PC-9 (cell line): ENCODE measurements around the gene MAP3K4. TPM values are rescaled to one million over a fixed set of nuclear protein-coding genes. Genes with fewer than 3 reads are reported as not detected.

Experiments used
- BruUV-seq: library from RNA; stranded (reverse); fragments of 400-500 nt; replicated peaks from 2 replicates; lab custom pipeline; 2021; lab: Mats Ljungman, UMichigan
- CTCF ChIA-PET: fragments of 300-600 bp; sonication (Branson Sonifier 250); formaldehyde crosslinking; loops from one replicate; lab custom pipeline; 2022; ENCODE audit warnings: antibody characterized with exemption; lab: Charles Lee
- POLR2A ChIA-PET: fragments of 300-600 bp; sonication (Branson Sonifier 250); formaldehyde crosslinking; loops from one replicate; lab custom pipeline; 2022; ENCODE audit warnings: antibody characterized with exemption; ENCODE audit not compliant: unreplicated experiment; lab: Charles Lee
- DNase-seq, 2 experiments: peaks; one replicate each; pipeline versions ENCODE4 v3.0.0 to v3.0.0-alpha.2; 2015 to 2022; ENCODE audit warnings: mixed read lengths in 1 of 2
- H2AFZ ChIP-seq: fragments of 200-600 bp; sonication (generic); 2 replicates; pipeline ENCODE4 v1.8.1; 2017; ENCODE audit warnings: antibody characterized with exemption
- H3F3A ChIP-seq: fragments of 200-600 bp; sonication (generic); 2 replicates; pipeline ENCODE4 v1.8.1; 2017; ENCODE audit warnings: antibody characterized with exemption, mild to moderate bottlenecking, low read depth; ENCODE audit not compliant: insufficient read depth
- H3K27ac ChIP-seq: fragments of 200-600 bp; sonication (generic); 2 replicates; pipeline ENCODE4 v1.6.1; 2016; ENCODE audit warnings: mixed run types
- H3K27me3 ChIP-seq: fragments of 200-600 bp; sonication (generic); 2 replicates; pipeline ENCODE4 v1.6.1; 2016; ENCODE audit warnings: low read depth, mixed run types; ENCODE audit not compliant: insufficient read depth
- H3K36me3 ChIP-seq: fragments of 200-600 bp; sonication (generic); 2 replicates; pipeline ENCODE4 v1.6.1; 2016; ENCODE audit warnings: low read depth, mixed run types
- H3K4me1 ChIP-seq: fragments of 200-600 bp; sonication (generic); replicated peaks from 2 replicates; pipeline ENCODE4 v1.6.1; 2016; ENCODE audit warnings: mixed run types; ENCODE audit not compliant: insufficient read depth
- H3K4me2 ChIP-seq: fragments of 200-600 bp; sonication (generic); 2 replicates; pipeline ENCODE4 v1.6.1; 2017; ENCODE audit warnings: mixed run types
- H3K4me3 ChIP-seq: fragments of 200-600 bp; sonication (generic); 2 replicates; pipeline ENCODE4 v1.6.1; 2016; ENCODE audit warnings: mixed run types
- H3K79me2 ChIP-seq: fragments of 200-600 bp; sonication (generic); 2 replicates; pipeline ENCODE4 v1.6.1; 2017; ENCODE audit warnings: low read depth, mixed run types
- H3K9me2 ChIP-seq: fragments of 200-600 bp; sonication (generic); 2 replicates; pipeline ENCODE4 v1.8.1; 2017; ENCODE audit warnings: mild to moderate bottlenecking; ENCODE audit not compliant: insufficient read depth
- H3K9me3 ChIP-seq: fragments of 200-600 bp; sonication (generic); 2 replicates; pipeline ENCODE4 v1.8.1; 2016; ENCODE audit warnings: low read depth; ENCODE audit not compliant: insufficient read depth
- H4K20me1 ChIP-seq: fragments of 200-600 bp; sonication (generic); 2 replicates; pipeline ENCODE4 v1.8.1; 2017; ENCODE audit not compliant: insufficient read depth
- EZH2 ChIP-seq: fragments of 200-600 bp; sonication (generic); IDR thresholded peaks from 2 replicates; pipeline ENCODE4 v1.8.0; 2017; ENCODE audit warnings: antibody characterized with exemption, low read depth
- intact Hi-C: fragments of 100-400 bp; cut with micrococcal nuclease; formaldehyde crosslinking; loops from one replicate; pipeline ENCODE4 v1.10.0; 2022; ENCODE audit not compliant: unreplicated experiment
- total RNA-seq: library from RNA; stranded (reverse); gene quantifications from 2 replicates; pipeline ENCODE4 v1.2.3, GENCODE V29; 2021
- TF ChIP-seq, protein P1 (sequence below): fragments of 200-600 bp; sonication (generic); conservative IDR thresholded peaks from 2 replicates; pipeline ENCODE4 v1.6.1; 2017; ENCODE audit warnings: mixed run types, antibody characterized with exemption, mild to moderate bottlenecking, moderate library complexity

The MAP3K4 gene
- total RNA-seq, 1 experiment from 2014 or later: 13.0 TPM

DNA sequence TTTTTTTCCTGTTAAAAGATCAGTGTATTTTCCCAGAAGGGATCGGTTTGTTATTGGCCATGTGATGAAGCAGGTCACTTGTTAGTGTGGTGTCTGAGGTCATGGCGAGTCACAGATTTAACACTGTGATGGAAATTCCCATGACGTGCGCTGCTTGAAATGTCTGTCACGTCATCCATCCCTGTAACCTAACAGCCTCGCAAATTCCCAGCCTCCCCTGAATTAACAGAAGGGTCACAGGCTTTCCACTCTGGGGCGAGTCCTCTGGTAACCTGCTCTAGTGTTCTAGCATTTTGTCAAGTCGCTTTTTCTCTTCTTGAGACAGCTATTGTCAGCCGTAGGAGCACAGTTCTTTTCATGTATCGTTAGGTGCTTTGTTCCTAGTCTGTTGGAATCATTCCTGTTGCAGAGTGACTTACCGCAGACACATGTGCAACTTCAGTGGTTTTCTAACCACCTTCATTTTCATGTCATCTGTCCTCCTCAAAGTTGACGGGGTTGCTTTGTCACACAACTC lies 137.2 kb downstream of the MAP3K4 start:
- intact Hi-C loops: no loop called here
- BruUV-seq: no TSS peak
- H4K20me1 ChIP-seq: peaks cover 2% of the 10 kb centered on the region; the same call in 1 of the 2 replicates
- no peaks in the 10 kb centered on the region for H3F3A ChIP-seq
- H2AFZ ChIP-seq: no peak overlapping the region
- H3K36me3 ChIP-seq: no peaks in the 10 kb centered on the region
- POLR2A ChIA-PET: no interaction called here
- CTCF ChIA-PET: no interaction called here
- DNase-seq: no peak
- no peaks in the 10 kb centered on the region for H3K9me3 ChIP-seq
- no peak overlapping the region for H3K27ac ChIP-seq
- H3K4me2 ChIP-seq: no peak overlapping the region
- no peaks in the 10 kb centered on the region for H3K27me3 ChIP-seq
- H3K4me1 ChIP-seq: no peaks in the 10 kb centered on the region
- TF ChIP-seq EZH2: no peak
- TF ChIP-seq, protein P1, sequence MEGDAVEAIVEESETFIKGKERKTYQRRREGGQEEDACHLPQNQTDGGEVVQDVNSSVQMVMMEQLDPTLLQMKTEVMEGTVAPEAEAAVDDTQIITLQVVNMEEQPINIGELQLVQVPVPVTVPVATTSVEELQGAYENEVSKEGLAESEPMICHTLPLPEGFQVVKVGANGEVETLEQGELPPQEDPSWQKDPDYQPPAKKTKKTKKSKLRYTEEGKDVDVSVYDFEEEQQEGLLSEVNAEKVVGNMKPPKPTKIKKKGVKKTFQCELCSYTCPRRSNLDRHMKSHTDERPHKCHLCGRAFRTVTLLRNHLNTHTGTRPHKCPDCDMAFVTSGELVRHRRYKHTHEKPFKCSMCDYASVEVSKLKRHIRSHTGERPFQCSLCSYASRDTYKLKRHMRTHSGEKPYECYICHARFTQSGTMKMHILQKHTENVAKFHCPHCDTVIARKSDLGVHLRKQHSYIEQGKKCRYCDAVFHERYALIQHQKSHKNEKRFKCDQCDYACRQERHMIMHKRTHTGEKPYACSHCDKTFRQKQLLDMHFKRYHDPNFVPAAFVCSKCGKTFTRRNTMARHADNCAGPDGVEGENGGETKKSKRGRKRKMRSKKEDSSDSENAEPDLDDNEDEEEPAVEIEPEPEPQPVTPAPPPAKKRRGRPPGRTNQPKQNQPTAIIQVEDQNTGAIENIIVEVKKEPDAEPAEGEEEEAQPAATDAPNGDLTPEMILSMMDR: no peak
- no peak overlapping the region for H3K4me3 ChIP-seq
- no peaks in the 10 kb centered on the region for H3K9me2 ChIP-seq
- no peaks in the 10 kb centered on the region for H3K79me2 ChIP-seq

DNA sequence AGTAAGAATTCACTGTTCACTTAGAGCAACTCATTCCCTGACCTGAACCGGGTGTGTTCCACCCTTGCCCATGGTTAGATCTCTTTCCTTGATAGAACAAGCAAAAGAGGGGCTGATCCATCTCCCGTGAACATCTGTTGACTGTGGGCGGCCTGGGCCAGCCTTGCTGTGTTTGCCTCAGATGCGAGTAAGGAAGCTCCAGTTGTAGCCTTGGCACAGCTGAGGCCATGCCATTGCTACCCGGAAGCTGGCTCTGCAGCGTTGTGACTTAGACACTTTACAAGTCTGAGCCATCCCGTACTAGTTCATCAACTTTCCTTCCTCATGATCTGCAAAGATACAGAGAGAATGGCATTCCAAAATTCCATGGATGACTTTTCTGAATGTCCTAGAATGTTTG lies 139.0 kb downstream of the MAP3K4 start:
- Histone ChIP-seq H3K27ac (no peak overlapping the region), H4K20me1 (no peaks in the 10 kb centered on the region), H3K4me1 (no peaks in the 10 kb centered on the region), H3F3A (no peaks in the 10 kb centered on the region), H3K9me3 (no peaks in the 10 kb centered on the region), H3K27me3 (no peaks in the 10 kb centered on the region), H3K79me2 (no peaks in the 10 kb centered on the region), H2AFZ (no peak overlapping the region), H3K36me3 (no peaks in the 10 kb centered on the region), H3K4me3 (no peak overlapping the region), H3K4me2 (no peak overlapping the region), H3K9me2 (no peaks in the 10 kb centered on the region)
- no peak for DNase-seq
- TF ChIP-seq, protein P1: no peak
- no peak for TF ChIP-seq EZH2
- POLR2A ChIA-PET: no interaction called here
- no TSS peak for BruUV-seq
- intact Hi-C loops: no loop called here
- CTCF ChIA-PET: no interaction called here

- H3K9me2 ChIP-seq: no peaks in the 10 kb centered on the region
- no peaks in the 10 kb centered on the region for H3K4me1 ChIP-seq
- no peak overlapping the region for H2AFZ ChIP-seq
- no peak for DNase-seq
- H3K4me3 ChIP-seq: no peak overlapping the region
- no peak overlapping the region for H3K27ac ChIP-seq
- no peaks in the 10 kb centered on the region for H3K9me3 ChIP-seq
- H3K27me3 ChIP-seq: no peaks in the 10 kb centered on the region
- H3F3A ChIP-seq: no peaks in the 10 kb centered on the region
- POLR2A ChIA-PET: no interaction called here
- CTCF ChIA-PET: no interaction called here
- TF ChIP-seq EZH2: no peak
- TF ChIP-seq, protein P1: no peak
- no peaks in the 10 kb centered on the region for H3K79me2 ChIP-seq
- no peaks in the 10 kb centered on the region for H4K20me1 ChIP-seq
- no peaks in the 10 kb centered on the region for H3K36me3 ChIP-seq
- H3K4me2 ChIP-seq: no peak overlapping the region
- no TSS peak for BruUV-seq
- intact Hi-C loops: no loop called here
These were observed 139.6 kb downstream of the MAP3K4 start for GRCh38 chr6:161130967-161131766.
